GM15510 (cell line): ENCODE data around the gene PGM2L1.

ENCODE experiments used
- POLR2A ChIP-seq: IDR thresholded peaks from 3 replicates; pipeline ENCODE4 v1.6.1; 2011; ENCODE audit warnings: borderline replicate concordance; ENCODE audit not compliant: insufficient read length; ENCODE audit errors: extremely low read depth

Gene PGM2L1

GRCh38 chr11:74398244-74399159 is at the start of gene PGM2L1:
TSS of gene PGM2L1 (minus strand) at chr11:74398433. CDS start at chr11:74398161, 272 bp downstream.
- peak; percentile 60 for TF ChIP-seq POLR2A

- TF ChIP-seq POLR2A = no peak
Measured at GRCh38 chr11:74447720-74448119, 49.5 kb upstream of the PGM2L1 start.

GRCh38 chr11:74446532-74446938 is 48.3 kb upstream of the PGM2L1 start:
- TF ChIP-seq POLR2A = no peak

- TF ChIP-seq POLR2A = no peak
Measured at GRCh38 chr11:74444173-74444826, 46.1 kb upstream of the PGM2L1 start.

GRCh38 chr11:74443071-74443864 is 45.0 kb upstream of the PGM2L1 start:
- TF ChIP-seq POLR2A = no peak

- no peak for TF ChIP-seq POLR2A
Measured at GRCh38 chr11:74442636-74443035, 44.4 kb upstream of the PGM2L1 start.

- no peak for TF ChIP-seq POLR2A
Measured at GRCh38 chr11:74438681-74439080, 40.4 kb upstream of the PGM2L1 start.

GRCh38 chr11:74437441-74438042 is 39.3 kb upstream of the PGM2L1 start:
- no peak for TF ChIP-seq POLR2A

GRCh38 chr11:74434528-74434927 is 36.3 kb upstream of the PGM2L1 start:
- no peak for TF ChIP-seq POLR2A

- TF ChIP-seq POLR2A = no peak
Measured at GRCh38 chr11:74429205-74429604, 31.0 kb upstream of the PGM2L1 start.

- TF ChIP-seq POLR2A = no peak
Measured at GRCh38 chr11:74427384-74427886, 29.2 kb upstream of the PGM2L1 start.

GRCh38 chr11:74425100-74425499 is 26.9 kb upstream of the PGM2L1 start:
- no peak for TF ChIP-seq POLR2A

GRCh38 chr11:74418509-74418895 is 20.3 kb upstream of the PGM2L1 start:
- no peak for TF ChIP-seq POLR2A

GRCh38 chr11:74417860-74418508 is 19.8 kb upstream of the PGM2L1 start:
- TF ChIP-seq POLR2A = no peak
